Heart left ventricle (tissue), 13 donors: ENCODE results near the gene TET1.

ENCODE experiments used
- POLR2A ChIP-seq, 2 donors: fragments of 450-650 bp; IDR thresholded peaks; one replicate each; pipeline ENCODE4 v1.6.1; 2017; ENCODE audit warnings: antibody characterized with exemption in 2 of 2, mild to moderate bottlenecking in 2 of 2, moderate library complexity in 2 of 2
- TF ChIP-seq, protein P1 (sequence below), 12 donors: fragments of 200-600 bp; sonication (generic) in 4 of 12; IDR thresholded peaks; one replicate each; pipeline versions ENCODE4 v1.5.0 to v1.8.0; 2018 to 2022; ENCODE audit warnings: antibody characterized with exemption in 12 of 12, mild to moderate bottlenecking in 5 of 12
- donor health status: ischemic (EF 13 %, LVEDD 7.1; RV severe dilation, severe dysfunction).
- donor health status: DM: no; HTN: yes; CAD: no.
- donor health status: DM: no; HTN: no; CAD: no.
- donor health status: ischemic (EF 25% LVEDD 6.9; RV normal size, moderate dysfunction).
- donor health status: ischemic (EF 25% LVEDD 5.7; RV mildly dilated, moderate dysfunction).
- donor health status: ischemic (EF 35%, LVEDD 5.7; RV mildly dilated, moderate dysfunction).
- donor health status: nonischemic (EF 11% LVEDD 7.7; RV severe dilation, severe dysfunction).
- donor health status: DM: yes; HTN: yes; CAD: no.
- donor health status: PGD.
- donor health status: ischemic (EF 29% LVEDD 5.4; RV normal size, mild dysfunction).
- donor health status: nonischemic (EF 23%, LVEDD 6.1; RV moderate dilation, normal function).

DNA sequence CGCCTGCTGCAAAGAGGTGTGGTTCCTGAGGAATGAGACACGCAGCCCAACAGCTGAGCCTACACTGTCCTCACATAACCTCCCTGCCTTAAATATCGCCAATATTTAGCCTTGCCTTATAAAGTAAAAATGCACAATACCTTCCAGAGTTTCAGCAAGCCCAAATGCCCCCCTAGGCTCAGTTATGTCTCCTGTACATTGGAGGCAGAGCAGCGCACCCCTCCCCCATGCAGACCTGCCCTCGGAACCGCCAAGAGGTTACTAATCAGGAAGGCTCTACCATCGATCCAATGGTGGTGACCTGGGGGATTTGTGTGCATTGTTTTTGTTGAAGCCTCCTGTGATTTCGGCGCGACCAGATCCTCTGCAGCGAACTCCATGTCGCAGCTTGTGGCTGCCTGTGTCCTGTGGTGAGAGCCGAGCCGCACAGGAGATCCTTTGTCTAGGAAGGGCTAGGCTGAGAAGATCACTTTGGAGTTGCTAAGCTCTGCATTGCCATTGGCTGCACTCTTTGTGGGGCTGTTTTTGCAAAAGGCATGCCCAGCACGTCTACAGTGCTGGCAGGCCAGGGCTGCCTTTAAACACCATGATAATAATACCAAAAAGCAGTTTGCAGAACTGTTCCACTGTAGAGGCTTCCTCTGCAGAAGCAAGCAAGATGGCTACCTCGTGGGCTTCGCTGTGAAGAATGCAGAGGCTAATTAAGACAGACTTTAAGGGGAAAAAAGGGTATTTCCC lies 40.1 kb downstream of the TET1 start:
- TF ChIP-seq, protein P1, sequence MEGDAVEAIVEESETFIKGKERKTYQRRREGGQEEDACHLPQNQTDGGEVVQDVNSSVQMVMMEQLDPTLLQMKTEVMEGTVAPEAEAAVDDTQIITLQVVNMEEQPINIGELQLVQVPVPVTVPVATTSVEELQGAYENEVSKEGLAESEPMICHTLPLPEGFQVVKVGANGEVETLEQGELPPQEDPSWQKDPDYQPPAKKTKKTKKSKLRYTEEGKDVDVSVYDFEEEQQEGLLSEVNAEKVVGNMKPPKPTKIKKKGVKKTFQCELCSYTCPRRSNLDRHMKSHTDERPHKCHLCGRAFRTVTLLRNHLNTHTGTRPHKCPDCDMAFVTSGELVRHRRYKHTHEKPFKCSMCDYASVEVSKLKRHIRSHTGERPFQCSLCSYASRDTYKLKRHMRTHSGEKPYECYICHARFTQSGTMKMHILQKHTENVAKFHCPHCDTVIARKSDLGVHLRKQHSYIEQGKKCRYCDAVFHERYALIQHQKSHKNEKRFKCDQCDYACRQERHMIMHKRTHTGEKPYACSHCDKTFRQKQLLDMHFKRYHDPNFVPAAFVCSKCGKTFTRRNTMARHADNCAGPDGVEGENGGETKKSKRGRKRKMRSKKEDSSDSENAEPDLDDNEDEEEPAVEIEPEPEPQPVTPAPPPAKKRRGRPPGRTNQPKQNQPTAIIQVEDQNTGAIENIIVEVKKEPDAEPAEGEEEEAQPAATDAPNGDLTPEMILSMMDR (IDR thresholded peaks at IDR 0.05): no peak
- no peak for TF ChIP-seq POLR2A (IDR thresholded peaks at IDR 0.05)
